ENCODE data around the gene ATP5F1A.

ATP5F1A gene

GRCh38 chr18:46073474-46074331, 24.4 kb downstream of the ATP5F1A start:
- DNase-seq (ENCODE audit: low spot score): peak; percentile 72

DNA sequence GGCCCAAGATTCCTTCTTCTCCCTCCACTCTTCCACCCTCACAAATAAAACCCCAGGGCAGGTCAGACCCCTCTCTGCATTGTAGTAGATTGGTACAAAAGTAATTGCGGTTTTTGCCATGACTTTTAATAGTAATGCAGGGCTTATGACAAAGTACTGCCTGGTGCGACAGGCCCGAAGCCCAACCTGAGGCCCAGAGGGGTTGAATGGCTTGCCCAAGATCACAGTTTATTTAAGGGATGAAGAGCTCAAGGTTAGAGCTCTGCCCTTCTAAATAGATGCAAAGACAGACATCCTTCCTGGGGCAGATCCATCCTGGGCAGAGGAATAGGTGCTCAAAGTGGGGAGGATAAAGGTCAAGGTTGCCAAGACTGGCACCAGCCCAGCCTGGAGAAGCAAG, 25.1 kb downstream of the ATP5F1A start:
- DNase-seq (ENCODE audit: low spot score): no peak

GRCh38 chr18:46072376-46072867, 25.7 kb downstream of the ATP5F1A start:
- no peak for DNase-seq (ENCODE audit: low spot score)

GRCh38 chr18:46071653-46072375, 26.3 kb downstream of the ATP5F1A start, which contains the start of gene PSTPIP2:
Gene PSTPIP2 (minus strand): TSS chr18:46072260. CDS start chr18:46072188, 72 bp downstream.
- peak; percentile 58 for DNase-seq (ENCODE audit: low spot score)

GRCh38 chr18:46070815-46071652, 27.1 kb downstream of the ATP5F1A start:
- DNase-seq (ENCODE audit: low spot score): no peak

GRCh38 chr18:46070232-46070631, 27.9 kb downstream of the ATP5F1A start:
- DNase-seq (ENCODE audit: low spot score): no peak

GRCh38 chr18:46069524-46069923, 28.6 kb downstream of the ATP5F1A start:
- DNase-seq (ENCODE audit: low spot score): no peak

GRCh38 chr18:46068763-46069162, 29.3 kb downstream of the ATP5F1A start:
- DNase-seq (ENCODE audit: low spot score): peak; percentile 42

DNA sequence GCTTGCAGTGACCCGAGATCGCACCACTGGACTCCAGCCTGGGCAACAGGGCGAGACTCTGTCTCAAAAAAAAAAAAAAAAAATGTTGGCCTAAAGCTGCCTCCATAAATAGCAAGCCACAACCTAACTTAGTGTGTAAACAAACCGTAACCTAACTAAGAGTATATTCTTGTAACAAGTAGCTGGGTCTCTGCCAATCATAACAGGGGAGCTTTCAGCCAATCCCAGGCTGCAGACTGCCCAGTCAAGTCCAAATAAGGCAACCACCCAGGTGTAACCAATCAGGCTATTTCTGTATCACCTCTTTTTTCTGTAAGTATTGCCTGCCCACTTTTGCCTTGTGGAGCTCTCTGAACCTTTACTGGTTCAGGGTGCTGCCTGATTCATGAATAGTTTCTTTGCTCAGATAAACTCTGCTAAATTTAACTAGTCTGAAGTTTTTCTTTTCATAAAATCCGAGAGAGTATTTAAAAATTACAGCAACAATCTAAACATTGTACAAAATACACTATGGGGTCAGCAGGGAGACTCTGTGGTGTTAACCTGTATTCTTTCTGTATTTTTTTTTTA, 30.6 kb downstream of the ATP5F1A start:
- DNase-seq (ENCODE audit: low spot score): peak; percentile 76

DNA sequence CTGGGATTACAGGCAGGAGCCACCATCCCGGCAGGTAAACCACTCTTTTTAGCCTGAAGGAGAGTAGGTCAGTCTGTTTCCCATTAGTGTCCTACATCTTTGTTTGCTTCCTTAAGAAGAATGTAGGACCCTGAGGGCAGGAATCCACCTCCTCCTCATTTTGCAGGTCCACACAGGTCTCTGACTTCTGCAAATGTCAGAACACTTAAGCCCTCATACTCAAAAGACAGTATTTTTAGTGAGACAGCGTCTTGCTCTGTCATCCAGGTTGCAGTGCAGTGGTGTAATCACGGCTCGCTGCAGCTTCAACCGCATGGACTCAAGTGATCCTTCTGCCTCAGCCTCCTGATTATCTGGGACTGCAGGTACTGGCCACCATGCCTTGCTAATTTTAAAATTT, 35.3 kb downstream of the ATP5F1A start:
- DNase-seq (ENCODE audit: low spot score): no peak

- DNase-seq (ENCODE audit: low spot score): no peak
Observed at GRCh38 chr18:46061796-46062195, 36.3 kb downstream of the ATP5F1A start.

- DNase-seq (ENCODE audit: low spot score): no peak
Observed at GRCh38 chr18:46061387-46061786, 36.7 kb downstream of the ATP5F1A start.

GRCh38 chr18:46060359-46060841, 37.7 kb downstream of the ATP5F1A start:
- DNase-seq (ENCODE audit: low spot score): no peak

GRCh38 chr18:46055838-46056230, 42.3 kb downstream of the ATP5F1A start:
- DNase-seq (ENCODE audit: low spot score): no peak

DNA sequence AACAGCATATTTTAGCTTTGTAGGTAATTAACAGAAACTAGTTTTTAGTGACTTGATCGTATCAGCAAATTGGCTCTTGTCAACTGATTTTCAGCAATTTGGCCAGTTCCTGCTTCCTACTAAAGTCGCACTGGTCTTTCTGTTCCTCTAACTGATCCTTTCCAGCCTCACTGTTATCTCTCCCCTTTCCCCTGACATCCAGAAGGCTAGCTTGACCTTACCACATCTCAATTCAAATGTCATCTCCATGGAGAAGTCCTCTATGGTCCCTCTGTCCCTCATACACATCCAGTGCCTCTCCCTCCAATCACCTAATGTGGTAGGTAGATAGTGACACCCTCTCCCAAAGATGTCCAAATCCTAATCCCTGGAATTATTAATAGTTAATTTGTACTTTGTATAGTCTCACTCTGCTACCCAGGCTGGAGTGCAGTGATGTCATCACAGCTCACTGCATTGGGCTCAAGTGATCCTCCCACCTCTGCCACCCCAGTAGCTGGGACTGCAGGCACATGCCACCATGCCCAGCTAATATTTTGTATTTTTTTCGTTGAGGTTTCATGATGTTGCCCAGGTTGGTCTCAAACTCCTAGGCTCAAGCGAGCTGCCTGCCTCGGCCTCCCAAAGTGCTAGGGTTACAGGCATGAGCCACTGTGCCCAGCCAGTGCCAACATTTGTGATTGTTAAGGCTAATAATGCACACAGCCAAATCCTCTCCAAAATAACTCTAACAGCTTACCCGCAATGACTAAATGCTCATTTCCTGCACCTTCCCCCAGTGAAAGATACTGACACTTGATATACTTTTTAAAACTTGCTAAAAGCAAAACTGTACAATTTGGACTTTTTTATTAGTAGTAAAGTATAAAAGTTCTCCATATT, 42.9 kb downstream of the ATP5F1A start:
- DNase-seq (ENCODE audit: low spot score): no peak

DNA sequence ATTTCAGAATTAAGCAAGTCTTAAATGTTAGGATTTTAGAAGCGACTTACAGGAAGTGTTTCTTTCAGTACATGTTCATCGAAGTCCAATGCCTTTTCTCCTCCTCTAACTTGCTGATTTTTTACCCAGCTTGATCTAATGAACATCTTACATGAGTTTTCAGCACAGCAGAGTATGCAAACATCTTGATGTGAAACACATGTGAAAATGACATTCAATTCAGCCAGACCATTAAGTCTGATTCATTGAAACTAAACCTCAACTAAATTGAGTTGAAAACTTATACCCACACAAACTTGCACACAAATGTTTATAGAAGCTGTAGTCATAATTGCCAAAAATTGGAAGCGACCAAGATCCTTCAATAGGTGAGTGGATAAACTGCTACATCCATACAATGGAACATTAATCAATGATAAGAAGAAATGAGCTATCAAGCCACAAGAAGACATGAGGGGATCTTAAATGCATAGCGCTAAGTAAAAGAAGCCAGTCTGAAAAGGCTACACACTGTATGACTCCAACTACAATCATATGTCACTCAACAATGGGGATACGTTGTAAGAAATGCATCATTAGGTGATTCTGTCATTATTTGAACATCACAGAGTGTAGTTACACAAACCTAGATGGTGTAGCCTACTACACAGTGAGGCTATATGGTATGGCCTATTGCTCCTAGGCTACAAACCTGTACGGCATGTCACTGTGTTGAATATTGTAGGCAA, 44.6 kb downstream of the ATP5F1A start:
- no peak for DNase-seq (ENCODE audit: low spot score)

DNA sequence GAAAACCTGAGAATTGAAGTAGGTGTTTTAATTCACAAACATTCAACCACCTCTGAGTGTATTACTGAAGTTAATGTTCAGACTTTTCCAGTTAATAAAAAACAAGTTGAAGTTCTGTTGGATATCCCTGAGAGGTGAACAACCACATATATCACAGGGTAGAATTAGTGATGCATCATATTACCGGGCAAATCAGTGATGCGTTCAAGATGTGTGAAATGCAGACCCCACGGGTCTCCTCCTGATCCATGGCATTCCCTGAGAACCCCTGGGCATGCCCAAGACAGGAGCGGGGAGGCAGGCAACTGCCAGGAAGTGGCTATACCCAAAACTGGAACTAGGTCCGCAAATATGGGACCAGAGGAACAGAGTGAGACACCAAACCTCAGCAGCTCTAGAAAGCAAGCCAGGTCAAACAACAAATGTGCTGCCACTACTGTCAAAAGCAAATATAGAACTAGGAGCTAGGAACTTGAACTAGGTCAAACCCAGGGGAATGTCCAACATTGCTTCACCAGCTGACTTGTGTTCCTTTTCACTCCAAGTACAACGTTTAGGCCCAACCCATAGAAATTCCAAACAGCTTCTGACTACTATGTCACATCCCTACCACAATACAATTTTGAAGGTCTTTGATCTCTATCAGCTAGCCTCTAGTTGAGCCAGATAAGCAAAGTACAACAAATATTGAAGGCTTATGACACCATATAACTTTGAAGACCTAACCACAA, 46.2 kb downstream of the ATP5F1A start:
- DNase-seq (ENCODE audit: low spot score): peak; percentile 33

DNA sequence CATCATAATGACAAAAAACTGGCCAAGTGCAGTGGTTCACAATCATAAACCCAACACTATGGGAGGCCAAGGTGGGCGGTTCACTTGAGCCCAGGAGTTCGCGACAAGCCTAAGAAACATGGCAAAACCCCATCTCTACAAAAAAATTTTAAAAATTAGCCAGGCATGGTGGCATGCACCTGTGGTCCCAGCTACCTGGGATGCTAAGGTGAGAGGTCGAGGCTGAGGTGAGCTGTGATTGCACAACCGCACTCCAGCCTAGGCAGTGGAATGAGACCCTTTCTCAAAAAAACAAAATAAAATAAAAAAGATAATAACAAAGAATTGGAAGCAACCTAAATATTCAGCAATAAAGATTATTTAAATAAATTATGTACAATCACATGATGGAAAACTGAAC, 47.8 kb downstream of the ATP5F1A start:
- DNase-seq (ENCODE audit: low spot score): no peak

DNA sequence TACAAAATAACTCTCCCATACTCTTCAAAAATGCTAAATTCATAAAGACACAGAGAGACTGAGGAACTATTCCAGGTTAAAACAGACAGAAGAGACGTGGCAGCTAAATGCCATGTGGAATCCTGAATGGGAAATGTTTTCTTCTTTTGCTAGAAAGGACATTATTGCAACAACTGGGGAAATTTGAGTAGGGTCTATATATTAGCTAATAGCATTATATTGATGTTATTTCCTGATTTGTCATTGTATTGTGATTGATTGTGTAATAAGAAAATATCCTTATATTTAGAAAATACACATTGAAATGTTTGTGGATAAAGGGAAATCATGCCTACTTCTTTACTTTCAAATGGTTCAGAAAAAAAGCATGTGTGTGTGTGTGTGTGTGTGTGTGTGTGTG, 49.5 kb downstream of the ATP5F1A start:
- no peak for DNase-seq (ENCODE audit: low spot score)
